Ishikawa (cell line): ENCODE measurements around the gene PRL.

Experiments used
- CEBPB ChIP-seq: IDR thresholded peaks from 2 replicates; pipeline ENCODE4 v1.6.1; 2012
- CREB1 ChIP-seq: IDR thresholded peaks from 2 replicates; pipeline ENCODE4 v1.6.1; 2012; ENCODE audit warnings: low read depth
- EGR1 ChIP-seq: IDR thresholded peaks from 2 replicates; pipeline ENCODE4 v1.6.1; 2012
- EP300 ChIP-seq: IDR thresholded peaks from 2 replicates; pipeline ENCODE4 v1.6.1; 2012; ENCODE audit warnings: borderline replicate concordance
- FOXM1 ChIP-seq: IDR thresholded peaks from 2 replicates; pipeline ENCODE4 v1.6.1; 2012; ENCODE audit warnings: low read depth, borderline replicate concordance
- NFIC ChIP-seq: IDR thresholded peaks from 2 replicates; pipeline ENCODE4 v1.6.1; 2012
- RAD21 ChIP-seq: IDR thresholded peaks from 2 replicates; pipeline ENCODE4 v1.6.1; 2012; ENCODE audit warnings: low read depth
- TAF1 ChIP-seq: IDR thresholded peaks from 2 replicates; pipeline ENCODE4 v1.6.1; 2012; ENCODE audit warnings: low read depth, mild to moderate bottlenecking
- TCF12 ChIP-seq: IDR thresholded peaks from 2 replicates; pipeline ENCODE4 v1.6.1; 2012; ENCODE audit warnings: low read depth
- TEAD4 ChIP-seq: IDR thresholded peaks from 2 replicates; pipeline ENCODE4 v1.6.1; 2012
- YY1 ChIP-seq: IDR thresholded peaks from 2 replicates; pipeline ENCODE4 v1.6.1; 2012; ENCODE audit warnings: low read depth
- ZBTB7A ChIP-seq: IDR thresholded peaks from 2 replicates; pipeline ENCODE4 v1.6.1; 2012; ENCODE audit warnings: low read depth
- TF ChIP-seq, protein P1 (sequence below): IDR thresholded peaks from 2 replicates; pipeline ENCODE4 v1.6.1; 2012; ENCODE audit warnings: low read depth, mild to moderate bottlenecking
- TF ChIP-seq, protein P2 (sequence below): IDR thresholded peaks from 2 replicates; pipeline ENCODE4 v1.6.1; 2012
- TF ChIP-seq, protein P3 (sequence below): IDR thresholded peaks from 2 replicates; pipeline ENCODE4 v1.6.1; 2012

The PRL gene

DNA sequence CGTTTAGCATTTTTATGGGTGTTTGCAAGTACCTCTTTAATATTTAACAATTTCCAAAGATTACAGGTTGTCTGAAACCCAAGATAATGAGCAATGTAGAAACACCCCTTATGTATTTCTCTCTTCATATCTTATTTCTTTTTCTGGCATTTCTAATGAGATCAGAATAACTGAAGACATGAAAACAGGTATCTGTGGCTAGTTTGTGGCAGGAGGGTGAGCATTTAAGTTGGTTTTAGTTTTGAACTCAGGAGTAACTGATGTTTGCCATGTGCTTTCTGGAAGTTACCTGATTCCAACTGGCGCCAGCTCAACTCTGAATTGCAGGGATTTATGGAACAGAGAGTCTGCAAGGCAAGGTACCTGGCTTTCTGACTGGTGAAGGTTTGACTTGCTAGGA is 35.4 kb upstream of the PRL start:
- TF ChIP-seq RAD21 (no peak), CEBPB (no peak)

DNA sequence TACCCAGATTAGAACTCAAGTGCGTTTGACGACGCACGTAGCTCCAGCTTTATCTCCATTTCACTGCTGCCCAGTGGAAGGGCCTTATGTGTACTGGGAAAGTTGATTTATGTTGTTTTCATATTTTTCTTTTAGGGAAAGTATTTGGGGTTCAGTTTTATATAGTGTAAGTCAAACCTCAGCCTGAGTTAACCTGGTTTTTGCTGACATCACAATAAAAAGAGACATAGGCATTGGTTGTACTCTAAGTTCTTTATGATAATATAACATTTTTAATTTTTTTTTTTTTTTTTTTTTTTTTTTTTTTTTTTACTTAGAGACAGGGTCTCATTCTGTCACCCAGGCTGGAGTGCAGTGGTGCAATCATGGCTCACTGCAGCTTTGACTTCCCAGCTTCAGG is 34.1 kb upstream of the PRL start:
- TF ChIP-seq, protein P1, sequence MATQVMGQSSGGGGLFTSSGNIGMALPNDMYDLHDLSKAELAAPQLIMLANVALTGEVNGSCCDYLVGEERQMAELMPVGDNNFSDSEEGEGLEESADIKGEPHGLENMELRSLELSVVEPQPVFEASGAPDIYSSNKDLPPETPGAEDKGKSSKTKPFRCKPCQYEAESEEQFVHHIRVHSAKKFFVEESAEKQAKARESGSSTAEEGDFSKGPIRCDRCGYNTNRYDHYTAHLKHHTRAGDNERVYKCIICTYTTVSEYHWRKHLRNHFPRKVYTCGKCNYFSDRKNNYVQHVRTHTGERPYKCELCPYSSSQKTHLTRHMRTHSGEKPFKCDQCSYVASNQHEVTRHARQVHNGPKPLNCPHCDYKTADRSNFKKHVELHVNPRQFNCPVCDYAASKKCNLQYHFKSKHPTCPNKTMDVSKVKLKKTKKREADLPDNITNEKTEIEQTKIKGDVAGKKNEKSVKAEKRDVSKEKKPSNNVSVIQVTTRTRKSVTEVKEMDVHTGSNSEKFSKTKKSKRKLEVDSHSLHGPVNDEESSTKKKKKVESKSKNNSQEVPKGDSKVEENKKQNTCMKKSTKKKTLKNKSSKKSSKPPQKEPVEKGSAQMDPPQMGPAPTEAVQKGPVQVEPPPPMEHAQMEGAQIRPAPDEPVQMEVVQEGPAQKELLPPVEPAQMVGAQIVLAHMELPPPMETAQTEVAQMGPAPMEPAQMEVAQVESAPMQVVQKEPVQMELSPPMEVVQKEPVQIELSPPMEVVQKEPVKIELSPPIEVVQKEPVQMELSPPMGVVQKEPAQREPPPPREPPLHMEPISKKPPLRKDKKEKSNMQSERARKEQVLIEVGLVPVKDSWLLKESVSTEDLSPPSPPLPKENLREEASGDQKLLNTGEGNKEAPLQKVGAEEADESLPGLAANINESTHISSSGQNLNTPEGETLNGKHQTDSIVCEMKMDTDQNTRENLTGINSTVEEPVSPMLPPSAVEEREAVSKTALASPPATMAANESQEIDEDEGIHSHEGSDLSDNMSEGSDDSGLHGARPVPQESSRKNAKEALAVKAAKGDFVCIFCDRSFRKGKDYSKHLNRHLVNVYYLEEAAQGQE = no peak
- TF ChIP-seq EP300 = no peak
- no peak for TF ChIP-seq FOXM1
- TF ChIP-seq EGR1 = no peak
- no peak for TF ChIP-seq ZBTB7A
- TF ChIP-seq CREB1 = no peak
- TF ChIP-seq NFIC = no peak
- TF ChIP-seq, protein P2, sequence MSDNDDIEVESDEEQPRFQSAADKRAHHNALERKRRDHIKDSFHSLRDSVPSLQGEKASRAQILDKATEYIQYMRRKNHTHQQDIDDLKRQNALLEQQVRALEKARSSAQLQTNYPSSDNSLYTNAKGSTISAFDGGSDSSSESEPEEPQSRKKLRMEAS = no peak
- no peak for TF ChIP-seq CEBPB
- no peak for TF ChIP-seq TAF1
- TF ChIP-seq, protein P3, sequence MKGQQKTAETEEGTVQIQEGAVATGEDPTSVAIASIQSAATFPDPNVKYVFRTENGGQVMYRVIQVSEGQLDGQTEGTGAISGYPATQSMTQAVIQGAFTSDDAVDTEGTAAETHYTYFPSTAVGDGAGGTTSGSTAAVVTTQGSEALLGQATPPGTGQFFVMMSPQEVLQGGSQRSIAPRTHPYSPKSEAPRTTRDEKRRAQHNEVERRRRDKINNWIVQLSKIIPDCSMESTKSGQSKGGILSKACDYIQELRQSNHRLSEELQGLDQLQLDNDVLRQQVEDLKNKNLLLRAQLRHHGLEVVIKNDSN = no peak
- TF ChIP-seq TCF12 = no peak
- TF ChIP-seq TEAD4 = no peak
- TF ChIP-seq YY1 = no peak
- no peak for TF ChIP-seq RAD21

DNA sequence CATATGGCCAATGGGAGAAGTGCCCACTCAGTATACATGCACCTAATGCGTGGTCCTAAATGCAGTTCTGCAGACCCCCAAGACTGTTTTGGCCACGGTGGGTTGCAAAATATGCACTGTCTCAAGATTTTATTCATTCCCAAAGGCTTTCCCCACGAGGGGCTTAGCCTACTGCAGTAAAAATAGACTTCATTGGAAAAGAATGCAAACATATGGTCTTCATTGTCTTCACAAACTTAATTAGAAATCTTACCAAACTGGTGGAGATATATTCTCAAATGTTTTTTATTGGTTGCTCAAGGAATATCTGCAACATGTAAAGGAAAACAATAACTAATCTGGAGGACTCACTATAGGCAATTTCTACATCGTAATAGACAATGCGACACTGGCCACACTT is 31.6 kb upstream of the PRL start:
- no peak for TF ChIP-seq ZBTB7A
- TF ChIP-seq, protein P3 = no peak
- no peak for TF ChIP-seq EP300
- TF ChIP-seq RAD21 = no peak
- TF ChIP-seq YY1 = no peak
- TF ChIP-seq CREB1 = no peak
- TF ChIP-seq, protein P2 = no peak
- TF ChIP-seq EGR1 = no peak
- no peak for TF ChIP-seq FOXM1

DNA sequence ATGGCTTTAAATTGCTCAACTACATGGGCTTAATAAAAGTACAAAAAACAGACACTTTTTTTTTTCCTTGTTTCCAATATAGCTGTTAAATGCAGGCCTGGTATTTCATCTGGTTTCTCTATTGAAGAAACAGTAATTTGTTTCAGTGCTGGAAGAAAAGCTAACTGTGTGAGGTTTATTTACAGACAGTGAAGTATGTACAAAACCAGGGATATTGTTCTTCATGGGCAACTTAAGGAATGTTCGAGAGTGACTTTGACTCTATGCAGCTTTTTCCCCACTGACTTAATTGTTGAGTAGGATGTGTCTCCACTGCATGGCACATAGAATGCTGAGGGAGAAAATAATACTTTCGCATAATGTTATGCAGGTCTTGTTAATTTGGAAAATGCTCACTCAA is 31.0 kb upstream of the PRL start:
- TF ChIP-seq FOXM1 (no peak), RAD21 (no peak), TAF1 (no peak), CREB1 (no peak), NFIC (no peak), TEAD4 (no peak), TCF12 (no peak), YY1 (no peak), ZBTB7A (no peak), CEBPB (no peak)
- TF ChIP-seq, protein P1 = no peak
- TF ChIP-seq, protein P2 = no peak

DNA sequence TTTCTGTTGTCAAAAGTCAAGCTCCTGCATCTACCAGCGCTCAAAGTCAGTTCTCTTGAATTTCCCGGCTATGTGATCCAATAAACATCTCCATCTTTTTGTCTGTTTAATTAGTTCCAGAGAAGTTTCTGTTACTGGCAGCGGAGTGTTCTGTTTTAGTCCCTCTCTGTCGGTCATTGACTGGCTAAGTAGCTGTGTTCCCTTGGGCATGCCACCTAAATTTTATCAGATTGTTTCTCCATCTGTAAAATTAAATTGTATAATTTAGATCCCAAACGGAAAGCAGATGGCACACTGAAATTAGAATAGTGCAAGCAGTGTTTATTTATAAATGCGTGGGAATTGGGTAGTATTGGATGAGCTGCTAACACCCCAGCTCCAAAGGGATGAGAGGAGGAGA is 29.7 kb upstream of the PRL start:
- TF ChIP-seq CREB1 (no peak), TEAD4 (no peak)

DNA sequence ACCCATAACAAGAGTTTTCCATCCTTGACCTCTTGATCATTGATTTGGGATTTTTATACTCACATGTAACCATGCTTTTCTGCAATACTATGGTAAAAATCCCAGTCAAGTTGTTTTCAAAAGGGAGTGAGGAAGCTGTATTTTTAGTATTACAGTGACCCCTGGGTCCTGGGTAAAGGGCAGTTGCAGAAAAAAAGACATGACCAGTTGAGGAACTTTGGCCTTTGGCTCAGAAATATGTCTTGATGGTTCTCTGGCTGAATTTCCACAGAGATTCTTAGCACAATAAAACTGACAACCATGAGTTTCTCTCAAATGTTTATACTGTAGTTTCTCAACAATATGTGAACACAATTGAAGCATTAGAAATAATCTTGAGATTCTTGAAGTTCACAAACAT is 28.6 kb upstream of the PRL start:
- TF ChIP-seq TAF1 (no peak), EGR1 (no peak), NFIC (no peak), CREB1 (no peak), TEAD4 (no peak), ZBTB7A (no peak), EP300 (no peak), RAD21 (no peak), FOXM1 (no peak), YY1 (no peak), CEBPB (no peak), TCF12 (no peak)
- TF ChIP-seq, protein P3 = no peak
- TF ChIP-seq, protein P2 = no peak
- TF ChIP-seq, protein P1 = no peak
